ENCODE results near the gene LRRC71. TPM values are rescaled to one million over a fixed set of nuclear protein-coding genes. Genes with fewer than 3 reads are reported as not detected.

LRRC71 gene
- total RNA-seq, 4 donors from 2014 or later, result 0.60 to 0.78 (median 0.66) TPM; not detected in 1

GRCh38 chr1:156957634-156958033 is 37.2 kb downstream of the LRRC71 start:
- Histone ChIP-seq H3K27me3 (no peaks in the 10 kb centered on the region), H3K4me1 (no peaks in the 10 kb centered on the region), H3K9me3 (no peaks in the 10 kb centered on the region), H3K4me3 (no peak overlapping the region), H3K36me3 (peaks cover 0 to 98% (median 24%) of the 10 kb centered on the region in 3 donors), H3K27ac (no peak overlapping the region)
- no peak for DNase-seq (ENCODE audit: low spot score in 2 of 2)
- 79 to 87% methylated on average over 3 of the region's 3 CpGs for WGBS, 2 donors
- TF ChIP-seq, protein P1, sequence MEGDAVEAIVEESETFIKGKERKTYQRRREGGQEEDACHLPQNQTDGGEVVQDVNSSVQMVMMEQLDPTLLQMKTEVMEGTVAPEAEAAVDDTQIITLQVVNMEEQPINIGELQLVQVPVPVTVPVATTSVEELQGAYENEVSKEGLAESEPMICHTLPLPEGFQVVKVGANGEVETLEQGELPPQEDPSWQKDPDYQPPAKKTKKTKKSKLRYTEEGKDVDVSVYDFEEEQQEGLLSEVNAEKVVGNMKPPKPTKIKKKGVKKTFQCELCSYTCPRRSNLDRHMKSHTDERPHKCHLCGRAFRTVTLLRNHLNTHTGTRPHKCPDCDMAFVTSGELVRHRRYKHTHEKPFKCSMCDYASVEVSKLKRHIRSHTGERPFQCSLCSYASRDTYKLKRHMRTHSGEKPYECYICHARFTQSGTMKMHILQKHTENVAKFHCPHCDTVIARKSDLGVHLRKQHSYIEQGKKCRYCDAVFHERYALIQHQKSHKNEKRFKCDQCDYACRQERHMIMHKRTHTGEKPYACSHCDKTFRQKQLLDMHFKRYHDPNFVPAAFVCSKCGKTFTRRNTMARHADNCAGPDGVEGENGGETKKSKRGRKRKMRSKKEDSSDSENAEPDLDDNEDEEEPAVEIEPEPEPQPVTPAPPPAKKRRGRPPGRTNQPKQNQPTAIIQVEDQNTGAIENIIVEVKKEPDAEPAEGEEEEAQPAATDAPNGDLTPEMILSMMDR (IDR thresholded peaks at IDR 0.05), result no peak
- TF ChIP-seq POLR2A (IDR thresholded peaks at IDR 0.05) (no peak), EP300 (IDR thresholded peaks at IDR 0.05) (no peak)

GRCh38 chr1:156958247-156958714 is 37.8 kb downstream of the LRRC71 start:
- Histone ChIP-seq H3K36me3 (peaks cover 0 to 98% (median 18%) of the 10 kb centered on the region in 3 donors), H3K27ac (no peak overlapping the region), H3K27me3 (no peaks in the 10 kb centered on the region), H3K4me3 (no peak overlapping the region), H3K9me3 (no peaks in the 10 kb centered on the region), H3K4me1 (no peaks in the 10 kb centered on the region)
- no peak for DNase-seq (ENCODE audit: low spot score in 2 of 2)
- TF ChIP-seq, protein P1 (IDR thresholded peaks at IDR 0.05), result no peak
- TF ChIP-seq EP300 (IDR thresholded peaks at IDR 0.05) (no peak), POLR2A (IDR thresholded peaks at IDR 0.05) (no peak)
- WGBS, 2 donors, result 62 to 63% methylated on average over 2 of the region's 2 CpGs

GRCh38 chr1:156959414-156959813 is 39.0 kb downstream of the LRRC71 start:
- Histone ChIP-seq H3K4me3 (no peak overlapping the region), H3K27ac (no peak overlapping the region), H3K9me3 (no peaks in the 10 kb centered on the region), H3K4me1 (no peaks in the 10 kb centered on the region), H3K27me3 (no peaks in the 10 kb centered on the region), H3K36me3 (peaks cover 0 to 100% (median 18%) of the 10 kb centered on the region in 3 donors)
- TF ChIP-seq EP300 (IDR thresholded peaks at IDR 0.05) (no peak), POLR2A (IDR thresholded peaks at IDR 0.05) (no peak)
- TF ChIP-seq, protein P1 (IDR thresholded peaks at IDR 0.05), result no peak
- DNase-seq (ENCODE audit: low spot score in 2 of 2), result no peak
- WGBS, 2 donors, result 74 to 83% methylated on average over 2 of the region's 2 CpGs

GRCh38 chr1:156959925-156960324 is 39.5 kb downstream of the LRRC71 start:
- no peak overlapping the region for H3K27ac ChIP-seq
- H3K27me3 ChIP-seq, result no peaks in the 10 kb centered on the region
- no peaks in the 10 kb centered on the region for H3K4me1 ChIP-seq
- TF ChIP-seq POLR2A (IDR thresholded peaks at IDR 0.05) (no peak), EP300 (IDR thresholded peaks at IDR 0.05) (no peak)
- TF ChIP-seq, protein P1 (IDR thresholded peaks at IDR 0.05), result no peak
- H3K36me3 ChIP-seq, result peaks cover 0 to 100% (median 18%) of the 10 kb centered on the region in 3 donors
- DNase-seq (ENCODE audit: low spot score in 2 of 2), result no peak
- H3K9me3 ChIP-seq, result no peaks in the 10 kb centered on the region
- 90 to 93% methylated on average over 6 of the region's 6 CpGs for WGBS, 2 donors
- H3K4me3 ChIP-seq, result no peak overlapping the region

- 71 to 72% methylated on average over 4 of the region's 4 CpGs for WGBS, 2 donors
- TF ChIP-seq POLR2A (IDR thresholded peaks at IDR 0.05), result no peak
- no peak for TF ChIP-seq EP300 (IDR thresholded peaks at IDR 0.05)
- TF ChIP-seq, protein P1 (IDR thresholded peaks at IDR 0.05), result no peak
- DNase-seq (ENCODE audit: low spot score in 2 of 2), result no peak
- peaks cover 0 to 100% (median 6%) of the 10 kb centered on the region in 3 donors for H3K36me3 ChIP-seq
- H3K4me1 ChIP-seq, result no peaks in the 10 kb centered on the region
- no peaks in the 10 kb centered on the region for H3K27me3 ChIP-seq
- H3K9me3 ChIP-seq, result no peaks in the 10 kb centered on the region
- no peak overlapping the region for H3K27ac ChIP-seq
- H3K4me3 ChIP-seq, result no peak overlapping the region
Measured at GRCh38 chr1:156961709-156962108, 41.3 kb downstream of the LRRC71 start.
